Measurements from ENCODE around the gene FXR2.

FXR2 gene

GRCh38 chr17:7570351-7570750, 44.3 kb downstream of the FXR2 start:
- TF ChIP-seq, protein P1, sequence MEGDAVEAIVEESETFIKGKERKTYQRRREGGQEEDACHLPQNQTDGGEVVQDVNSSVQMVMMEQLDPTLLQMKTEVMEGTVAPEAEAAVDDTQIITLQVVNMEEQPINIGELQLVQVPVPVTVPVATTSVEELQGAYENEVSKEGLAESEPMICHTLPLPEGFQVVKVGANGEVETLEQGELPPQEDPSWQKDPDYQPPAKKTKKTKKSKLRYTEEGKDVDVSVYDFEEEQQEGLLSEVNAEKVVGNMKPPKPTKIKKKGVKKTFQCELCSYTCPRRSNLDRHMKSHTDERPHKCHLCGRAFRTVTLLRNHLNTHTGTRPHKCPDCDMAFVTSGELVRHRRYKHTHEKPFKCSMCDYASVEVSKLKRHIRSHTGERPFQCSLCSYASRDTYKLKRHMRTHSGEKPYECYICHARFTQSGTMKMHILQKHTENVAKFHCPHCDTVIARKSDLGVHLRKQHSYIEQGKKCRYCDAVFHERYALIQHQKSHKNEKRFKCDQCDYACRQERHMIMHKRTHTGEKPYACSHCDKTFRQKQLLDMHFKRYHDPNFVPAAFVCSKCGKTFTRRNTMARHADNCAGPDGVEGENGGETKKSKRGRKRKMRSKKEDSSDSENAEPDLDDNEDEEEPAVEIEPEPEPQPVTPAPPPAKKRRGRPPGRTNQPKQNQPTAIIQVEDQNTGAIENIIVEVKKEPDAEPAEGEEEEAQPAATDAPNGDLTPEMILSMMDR (IDR thresholded peaks at IDR 0.05; ENCODE audit: low read depth, low read length, missing control alignments): no peak
- DNase-seq (ENCODE audit: low read depth): no peak
- no peak overlapping the region for H3K4me3 ChIP-seq (ENCODE audit: low read depth, low read length)

DNA sequence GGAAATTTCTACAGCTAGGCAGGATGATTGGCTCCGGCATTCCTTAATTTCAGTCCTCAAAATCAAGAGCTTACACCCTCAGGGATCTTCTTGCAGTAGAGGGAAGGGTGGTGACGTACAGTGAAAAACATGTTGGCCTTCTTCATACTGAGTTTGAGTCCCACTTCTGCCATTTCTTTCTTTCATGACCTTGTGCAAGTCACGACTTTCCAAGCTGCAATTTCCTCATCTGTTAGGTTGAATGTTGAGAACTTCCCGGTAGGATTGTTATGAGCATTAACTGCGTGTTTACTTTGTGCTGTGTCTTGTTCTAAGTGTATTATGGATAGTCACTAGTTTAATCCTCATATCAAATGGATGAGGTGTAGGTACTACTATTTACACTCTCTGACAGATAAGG, 45.1 kb downstream of the FXR2 start:
- no peak overlapping the region for H3K4me3 ChIP-seq (ENCODE audit: low read depth, low read length)
- TF ChIP-seq, protein P1 (IDR thresholded peaks at IDR 0.05; ENCODE audit: low read depth, low read length, missing control alignments): no peak
- DNase-seq (ENCODE audit: low read depth): no peak

- no peak for DNase-seq (ENCODE audit: low read depth)
- TF ChIP-seq, protein P1 (IDR thresholded peaks at IDR 0.05; ENCODE audit: low read depth, low read length, missing control alignments): no peak
- H3K4me3 ChIP-seq (ENCODE audit: low read depth, low read length): peak overlapping the region; percentile 80; the same call in 1 of the 2 replicates
Measured at GRCh38 chr17:7563115-7563869, 51.4 kb downstream of the FXR2 start.

DNA sequence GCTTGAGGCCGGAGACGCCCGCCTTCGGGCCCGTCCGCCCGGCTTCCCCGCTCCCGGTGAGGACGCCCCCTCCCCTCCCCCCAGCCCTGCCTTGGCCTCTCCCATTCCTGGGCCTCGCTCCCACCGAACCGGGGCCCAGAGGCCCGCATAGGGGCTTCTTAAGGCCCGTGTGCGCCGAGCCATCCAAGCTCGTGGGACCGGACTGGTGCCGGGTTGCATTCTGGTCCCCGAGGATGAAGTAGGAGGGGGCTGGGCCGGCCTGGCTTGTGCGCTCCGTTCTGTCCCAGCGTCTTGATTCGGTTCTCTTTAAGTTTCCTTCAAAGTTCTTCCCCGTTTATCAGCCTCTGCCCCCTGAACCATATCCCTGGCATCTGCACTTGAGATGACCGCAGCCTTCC, 52.5 kb downstream of the FXR2 start:
- DNase-seq (ENCODE audit: low read depth): no peak
- H3K4me3 ChIP-seq (ENCODE audit: low read depth, low read length): peak overlapping the region; percentile 80
- TF ChIP-seq, protein P1 (IDR thresholded peaks at IDR 0.05; ENCODE audit: low read depth, low read length, missing control alignments): no peak

- H3K4me3 ChIP-seq (ENCODE audit: low read depth, low read length): peak within 1 kb of the TSS; percentile 80
- TF ChIP-seq, protein P1 (IDR thresholded peaks at IDR 0.05; ENCODE audit: low read depth, low read length, missing control alignments): no peak
- no peak for DNase-seq (ENCODE audit: low read depth)
Measured at GRCh38 chr17:7561589-7562207, 53.0 kb downstream of the FXR2 start, which contains the start of gene SENP3. Gene SENP3 (plus strand): TSS chr17:7561919. CDS start chr17:7563077, 1,158 bp downstream.

DNA sequence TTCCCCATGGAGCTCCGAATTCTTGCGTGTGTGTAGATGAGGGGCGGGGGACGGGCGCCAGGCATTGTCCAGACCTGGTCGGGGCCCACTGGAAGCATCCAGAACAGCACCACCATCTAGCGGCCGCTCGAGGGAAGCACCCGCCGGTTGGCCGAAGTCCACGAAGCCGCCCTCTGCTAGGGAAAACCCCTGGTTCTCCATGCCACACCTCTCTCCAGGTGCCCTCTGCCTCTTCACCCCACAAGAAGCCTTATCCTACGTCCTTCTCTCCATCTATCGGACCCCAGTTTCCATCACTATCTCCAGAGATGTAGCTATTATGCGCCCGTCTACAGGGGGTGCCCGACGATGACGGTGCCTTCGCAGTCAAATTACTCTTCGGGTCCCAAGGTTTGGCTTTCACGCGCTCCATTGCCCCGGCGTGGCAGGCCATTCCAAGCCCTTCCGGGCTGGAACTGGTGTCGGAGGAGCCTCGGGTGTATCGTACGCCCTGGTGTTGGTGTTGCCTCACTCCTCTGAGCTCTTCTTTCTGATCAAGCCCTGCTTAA, 53.6 kb downstream of the FXR2 start:
- no peak for DNase-seq (ENCODE audit: low read depth)
- TF ChIP-seq, protein P1 (IDR thresholded peaks at IDR 0.05; ENCODE audit: low read depth, low read length, missing control alignments): peak; percentile 86
- peak overlapping the region; percentile 80 for H3K4me3 ChIP-seq (ENCODE audit: low read depth, low read length)
